ENCODE measurements around the gene PTPRR.

DNA sequence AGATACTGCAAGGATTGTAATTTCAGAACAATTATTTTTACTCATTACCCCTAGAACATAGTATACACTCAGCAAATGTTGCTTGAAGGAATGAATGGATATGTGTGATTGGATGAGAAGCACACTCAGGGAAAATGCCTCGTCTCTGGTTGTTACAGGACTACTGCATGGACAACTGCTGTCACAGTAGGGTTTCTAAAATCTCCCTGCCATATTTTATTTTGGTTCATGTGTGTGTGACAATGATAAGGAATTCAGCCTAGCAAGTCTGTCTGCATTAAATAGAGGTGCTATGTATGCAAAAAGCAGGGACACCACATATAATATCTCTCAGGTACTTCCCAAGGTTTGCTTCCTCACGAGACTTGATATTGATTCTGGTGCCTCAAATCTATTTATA lies 1.4 kb downstream of the PTPRR start:
- TF ChIP-seq, protein P1, sequence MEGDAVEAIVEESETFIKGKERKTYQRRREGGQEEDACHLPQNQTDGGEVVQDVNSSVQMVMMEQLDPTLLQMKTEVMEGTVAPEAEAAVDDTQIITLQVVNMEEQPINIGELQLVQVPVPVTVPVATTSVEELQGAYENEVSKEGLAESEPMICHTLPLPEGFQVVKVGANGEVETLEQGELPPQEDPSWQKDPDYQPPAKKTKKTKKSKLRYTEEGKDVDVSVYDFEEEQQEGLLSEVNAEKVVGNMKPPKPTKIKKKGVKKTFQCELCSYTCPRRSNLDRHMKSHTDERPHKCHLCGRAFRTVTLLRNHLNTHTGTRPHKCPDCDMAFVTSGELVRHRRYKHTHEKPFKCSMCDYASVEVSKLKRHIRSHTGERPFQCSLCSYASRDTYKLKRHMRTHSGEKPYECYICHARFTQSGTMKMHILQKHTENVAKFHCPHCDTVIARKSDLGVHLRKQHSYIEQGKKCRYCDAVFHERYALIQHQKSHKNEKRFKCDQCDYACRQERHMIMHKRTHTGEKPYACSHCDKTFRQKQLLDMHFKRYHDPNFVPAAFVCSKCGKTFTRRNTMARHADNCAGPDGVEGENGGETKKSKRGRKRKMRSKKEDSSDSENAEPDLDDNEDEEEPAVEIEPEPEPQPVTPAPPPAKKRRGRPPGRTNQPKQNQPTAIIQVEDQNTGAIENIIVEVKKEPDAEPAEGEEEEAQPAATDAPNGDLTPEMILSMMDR (IDR thresholded peaks at IDR 0.05) = no peak
- TF ChIP-seq POLR2A (IDR thresholded peaks at IDR 0.05) (no peak), POLR2AphosphoS5 (IDR thresholded peaks at IDR 0.05) (no peak)

Measured in prostate gland (tissue), 2 donors.